Stimulated activated naive CD8-positive, alpha-beta T cell treated with anti-CD3 and anti-CD28 coated beads, Interleukin-15, Interleukin-2, amounts not matched to agents 100 U/mL and 50 U/mL, for 24 hours (primary cell): ENCODE data around the gene GRIN2D.

Experiments used
- ATAC-seq: fragments of 150-1000 bp; cut with Tn5 transposase; one replicate; pipeline ENCODE4 v1.10.0; 2021
- DNase-seq: peaks from one replicate; pipeline ENCODE4 v3.0.0; 2021

Gene GRIN2D

DNA sequence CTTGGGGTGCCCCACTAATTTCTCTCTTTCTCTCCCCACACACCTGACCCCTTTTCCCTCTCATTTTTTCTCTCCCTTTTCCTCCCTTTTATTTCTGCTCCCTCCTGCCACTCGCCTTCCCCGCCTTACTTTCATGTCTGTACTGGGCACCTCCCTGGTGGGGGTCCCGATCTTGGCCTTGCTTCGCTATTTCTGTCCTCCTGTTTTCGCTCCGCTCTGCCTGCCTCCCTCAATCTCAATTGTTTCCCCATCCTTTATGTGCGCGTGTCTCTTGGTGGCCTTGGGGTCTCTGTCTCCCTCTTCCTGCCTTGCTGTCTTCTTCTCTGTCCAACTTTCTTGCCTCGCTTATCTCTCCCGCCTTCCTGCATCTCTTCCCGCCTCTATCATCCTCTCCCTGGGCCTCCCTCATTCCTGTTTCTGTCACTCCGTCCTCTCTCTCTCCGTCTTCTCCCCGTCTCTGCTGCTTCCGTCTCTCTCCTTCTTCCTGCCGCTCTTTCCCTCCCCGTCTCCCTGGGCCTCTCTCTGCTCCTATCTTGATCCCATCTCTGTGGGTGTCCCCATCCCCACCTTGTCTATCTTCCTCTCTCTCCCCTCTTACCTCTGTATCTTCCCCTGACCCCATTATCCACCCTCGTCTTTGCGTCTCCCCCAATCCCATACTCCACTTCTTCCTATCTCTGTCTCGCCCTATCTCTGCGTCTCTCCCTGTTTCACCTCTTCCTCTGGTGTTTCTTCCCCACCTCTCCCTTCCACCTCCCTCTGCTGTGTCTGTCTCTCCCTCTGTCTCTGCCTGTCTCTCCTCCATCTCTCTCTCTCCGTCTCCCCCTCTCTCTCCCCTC lies 4.0 kb downstream of the GRIN2D start:
- DNase-seq (no peak), ATAC-seq (no peak)

DNA sequence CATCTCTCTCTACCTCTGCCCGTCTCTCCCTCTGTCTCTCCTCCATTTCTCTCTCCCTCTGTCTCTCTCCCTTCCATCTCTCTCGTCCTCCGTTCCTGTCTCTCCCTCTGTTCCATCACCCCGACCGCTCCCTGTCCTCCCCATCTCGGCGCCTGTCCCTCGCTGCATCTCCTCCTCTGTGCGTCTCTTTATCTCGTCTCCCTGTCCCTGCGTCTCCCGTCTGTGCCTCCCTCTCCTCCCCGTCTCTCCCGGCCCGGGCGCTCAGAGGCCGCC lies 4.6 kb downstream of the GRIN2D start:
- ATAC-seq: no peak
- DNase-seq: no peak

DNA sequence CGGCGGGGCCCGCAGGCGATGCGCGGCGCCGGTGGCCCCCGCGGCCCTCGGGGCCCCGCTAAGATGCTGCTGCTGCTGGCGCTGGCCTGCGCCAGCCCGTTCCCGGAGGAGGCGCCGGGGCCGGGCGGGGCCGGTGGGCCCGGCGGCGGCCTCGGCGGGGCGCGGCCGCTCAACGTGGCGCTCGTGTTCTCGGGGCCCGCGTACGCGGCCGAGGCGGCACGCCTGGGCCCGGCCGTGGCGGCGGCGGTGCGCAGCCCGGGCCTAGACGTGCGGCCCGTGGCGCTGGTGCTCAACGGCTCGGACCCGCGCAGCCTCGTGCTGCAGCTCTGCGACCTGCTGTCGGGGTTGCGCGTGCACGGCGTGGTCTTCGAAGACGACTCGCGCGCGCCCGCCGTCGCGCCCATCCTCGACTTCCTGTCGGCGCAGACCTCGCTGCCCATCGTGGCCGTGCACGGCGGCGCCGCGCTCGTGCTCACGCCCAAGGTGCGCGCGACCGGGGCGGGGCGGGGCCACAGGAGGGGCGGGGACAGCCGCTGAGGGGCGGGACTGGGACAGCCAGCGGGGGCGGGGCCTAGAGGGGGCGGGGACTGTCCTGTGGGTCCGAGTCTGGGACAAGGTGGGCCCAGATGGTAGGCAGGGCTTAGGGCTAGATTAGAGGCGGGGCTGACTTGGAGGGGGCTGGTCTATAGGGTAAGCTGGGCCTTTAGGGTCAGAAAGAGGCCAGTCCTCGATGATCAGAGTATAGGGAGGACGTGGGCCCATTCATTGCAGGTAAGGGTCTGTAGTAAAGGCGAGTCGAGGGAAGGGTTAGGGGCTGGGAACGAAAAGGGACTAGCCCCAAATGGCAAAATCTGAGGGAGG lies 5.1 kb downstream of the GRIN2D start:
- DNase-seq: peak; percentile 90
- peak; percentile 76 for ATAC-seq

DNA sequence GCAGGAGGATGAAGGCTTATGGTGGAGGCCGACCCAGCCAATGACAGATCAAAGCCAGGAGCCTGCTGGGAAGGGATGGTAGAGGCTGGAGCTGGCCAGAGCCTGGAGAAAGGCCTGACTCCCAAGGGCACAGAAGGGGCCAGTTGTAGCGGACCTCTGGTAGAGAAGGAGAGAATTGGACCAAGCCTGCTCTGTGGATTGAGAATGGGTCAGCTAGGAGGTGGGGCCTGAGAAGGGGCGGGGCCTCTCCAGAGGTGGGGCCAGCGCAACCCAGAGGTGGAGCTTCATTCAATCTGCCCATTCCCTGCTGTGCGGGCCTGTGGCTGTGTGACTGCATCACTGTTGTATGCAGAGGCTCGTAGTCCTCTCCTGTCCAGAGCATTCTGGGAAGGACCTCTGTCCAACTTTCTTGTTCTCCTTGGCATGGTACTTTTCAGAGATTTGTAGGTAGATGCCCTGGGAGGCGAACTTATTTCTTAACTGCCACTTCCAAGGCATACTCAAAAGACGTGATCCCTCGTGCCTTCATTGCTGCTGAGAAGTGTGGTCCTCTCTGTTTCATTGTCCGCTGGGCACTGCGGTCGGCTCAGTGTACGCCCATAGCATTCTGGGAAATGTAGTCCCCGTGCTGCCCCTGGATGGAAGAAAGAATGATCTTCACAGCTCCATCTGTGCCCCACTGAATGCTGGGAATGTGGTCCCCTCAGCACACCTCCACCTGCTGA lies 6.7 kb downstream of the GRIN2D start:
- DNase-seq: peak; percentile 42
- no peak for ATAC-seq

DNA sequence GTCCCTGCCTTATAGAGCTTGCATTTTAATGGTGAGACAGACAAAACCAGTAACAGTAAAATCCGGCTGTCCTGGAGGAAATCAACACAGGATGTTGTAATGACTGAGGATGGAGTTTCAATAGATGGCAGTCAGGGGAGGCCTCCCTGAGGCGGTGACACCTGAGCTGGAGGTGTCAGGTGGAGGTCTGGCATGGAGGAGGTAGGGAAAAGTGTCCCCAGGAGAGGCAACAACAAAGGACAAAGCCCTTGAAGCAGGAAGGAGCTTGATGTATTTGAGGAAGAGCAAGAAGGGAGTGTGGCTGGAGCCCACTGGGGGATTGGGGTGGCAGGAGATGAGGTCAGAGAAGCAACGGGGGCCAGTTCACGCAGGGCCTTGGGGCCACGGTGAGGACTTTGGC lies 7.8 kb downstream of the GRIN2D start:
- no peak for ATAC-seq
- DNase-seq: no peak

DNA sequence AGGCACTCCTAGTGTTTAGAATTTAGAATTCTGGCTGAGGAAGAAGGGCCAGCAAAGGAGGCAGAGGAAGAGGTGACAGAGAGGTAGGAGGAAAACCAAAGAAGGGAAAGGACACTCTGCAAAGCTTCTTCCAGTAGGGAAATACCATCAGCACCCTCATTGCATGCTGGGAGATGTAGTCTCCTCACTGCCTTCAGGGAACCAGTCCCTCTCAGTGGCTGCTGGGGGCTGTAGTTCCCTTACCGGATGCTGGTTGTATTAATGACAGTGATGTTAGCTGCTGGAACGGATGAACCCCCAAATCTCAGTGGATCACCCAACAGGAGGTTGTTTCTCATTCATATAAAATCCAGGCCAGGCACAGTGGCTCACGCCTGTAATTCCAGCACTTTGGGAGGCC lies 10.1 kb downstream of the GRIN2D start:
- ATAC-seq: peak; percentile 54
- DNase-seq: peak; percentile 54

DNA sequence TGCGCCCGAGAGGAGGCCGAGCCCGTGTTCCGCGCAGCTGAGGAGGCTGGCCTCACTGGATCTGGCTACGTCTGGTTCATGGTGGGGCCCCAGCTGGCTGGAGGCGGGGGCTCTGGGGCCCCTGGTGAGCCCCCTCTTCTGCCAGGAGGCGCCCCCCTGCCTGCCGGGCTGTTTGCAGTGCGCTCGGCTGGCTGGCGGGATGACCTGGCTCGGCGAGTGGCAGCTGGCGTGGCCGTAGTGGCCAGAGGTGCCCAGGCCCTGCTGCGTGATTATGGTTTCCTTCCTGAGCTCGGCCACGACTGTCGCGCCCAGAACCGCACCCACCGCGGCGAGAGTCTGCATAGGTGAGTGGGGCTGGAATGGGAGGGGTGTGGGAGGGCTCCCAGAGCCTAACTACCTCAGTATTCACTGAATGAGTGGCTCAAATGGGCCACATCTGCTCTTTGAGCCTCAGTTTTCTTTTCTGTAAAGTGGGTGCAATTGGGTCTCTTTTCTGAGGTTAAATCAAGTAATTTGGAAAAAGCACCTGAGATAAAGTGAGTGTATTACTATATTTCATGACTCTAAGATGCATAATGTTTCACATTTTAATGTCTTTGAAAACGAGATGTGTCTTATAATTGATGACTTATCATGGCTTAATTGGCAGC lies 11.7 kb downstream of the GRIN2D start:
- ATAC-seq (no peak), DNase-seq (no peak)

DNA sequence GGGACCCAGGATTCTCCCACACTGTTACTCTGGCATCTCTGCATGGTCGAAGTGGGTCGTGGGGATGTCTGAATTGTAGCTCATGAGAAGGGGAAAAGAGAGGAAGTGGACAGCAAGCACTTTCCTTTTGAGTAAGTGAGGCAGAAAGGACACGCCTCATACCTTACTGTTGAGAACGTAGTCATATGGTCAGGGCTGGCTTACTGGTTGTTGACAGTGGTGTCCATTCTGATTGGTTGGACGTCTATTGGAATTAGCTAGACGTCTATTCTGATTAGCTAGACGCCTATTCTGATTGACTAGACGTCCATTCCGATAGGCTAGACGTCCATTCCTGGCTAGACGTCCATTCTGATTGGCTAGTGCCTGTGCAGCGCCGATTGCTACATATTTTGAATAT lies 12.4 kb downstream of the GRIN2D start:
- ATAC-seq: no peak
- DNase-seq: no peak

DNA sequence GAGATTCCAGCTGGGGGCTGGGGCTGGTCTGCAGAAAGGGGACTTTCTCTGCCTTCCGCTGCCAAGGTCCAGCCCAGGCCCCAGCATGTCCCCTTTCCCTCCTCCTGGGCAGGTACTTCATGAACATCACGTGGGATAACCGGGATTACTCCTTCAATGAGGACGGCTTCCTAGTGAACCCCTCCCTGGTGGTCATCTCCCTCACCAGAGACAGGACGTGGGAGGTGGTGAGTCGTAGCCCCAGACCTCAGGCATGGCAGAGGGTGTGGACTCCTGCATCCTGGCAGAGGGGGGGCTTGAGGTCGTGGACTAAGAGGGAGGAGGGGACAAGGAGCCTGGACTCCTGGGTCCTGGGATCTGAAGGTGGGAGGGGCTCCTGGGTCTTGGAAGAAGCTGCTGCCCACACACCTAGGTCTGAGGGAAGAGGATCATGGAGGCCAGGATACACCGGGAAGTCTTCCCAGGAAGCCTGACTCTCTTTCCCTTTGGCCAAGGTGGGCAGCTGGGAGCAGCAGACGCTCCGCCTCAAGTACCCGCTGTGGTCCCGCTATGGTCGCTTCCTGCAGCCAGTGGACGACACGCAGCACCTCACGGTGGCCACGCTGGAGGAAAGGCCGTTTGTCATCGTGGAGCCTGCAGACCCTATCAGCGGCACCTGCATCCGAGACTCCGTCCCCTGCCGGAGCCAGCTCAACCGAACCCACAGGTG lies 20.6 kb downstream of the GRIN2D start:
- DNase-seq: no peak
- ATAC-seq: no peak

DNA sequence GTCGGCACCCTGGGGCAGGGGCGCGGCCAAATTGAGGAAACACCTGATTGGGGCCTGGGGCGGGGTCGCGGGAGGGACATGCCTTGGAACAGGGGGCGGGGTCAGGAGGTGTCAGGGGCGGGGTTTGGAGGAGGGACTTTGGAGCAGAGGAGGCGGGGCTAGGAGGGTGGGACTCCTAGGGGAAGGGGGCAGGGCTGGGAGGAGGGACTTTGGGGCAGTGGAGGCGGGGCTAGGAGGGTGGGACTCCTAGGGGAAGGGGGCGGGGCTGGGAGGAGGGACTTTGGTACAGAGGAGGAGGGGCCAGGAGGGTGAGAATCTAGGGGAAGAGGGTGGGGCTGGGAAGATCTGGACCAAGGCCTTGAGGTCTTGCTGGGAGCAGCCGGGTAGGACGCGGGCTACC lies 21.9 kb downstream of the GRIN2D start:
- DNase-seq (peak; percentile 81), ATAC-seq (peak; percentile 39)

DNA sequence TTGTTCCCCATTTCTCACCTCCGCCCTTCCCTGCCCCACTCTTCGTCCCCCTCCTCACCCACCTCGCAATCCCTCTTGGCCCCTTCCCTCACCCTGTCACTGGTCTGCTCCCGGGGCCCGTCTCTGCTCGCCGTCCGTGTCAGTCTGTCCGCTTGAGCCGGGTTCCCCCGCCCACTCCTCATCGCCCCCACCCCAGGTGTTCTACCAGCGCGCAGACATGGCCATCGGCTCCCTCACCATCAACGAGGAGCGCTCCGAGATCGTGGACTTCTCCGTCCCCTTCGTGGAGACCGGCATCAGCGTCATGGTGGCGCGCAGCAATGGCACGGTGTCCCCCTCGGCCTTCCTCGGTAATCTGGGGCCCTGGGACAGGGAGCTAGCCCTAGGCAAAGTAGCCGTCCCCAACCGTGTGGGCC lies 22.3 kb downstream of the GRIN2D start:
- no peak for DNase-seq
- ATAC-seq: no peak

DNA sequence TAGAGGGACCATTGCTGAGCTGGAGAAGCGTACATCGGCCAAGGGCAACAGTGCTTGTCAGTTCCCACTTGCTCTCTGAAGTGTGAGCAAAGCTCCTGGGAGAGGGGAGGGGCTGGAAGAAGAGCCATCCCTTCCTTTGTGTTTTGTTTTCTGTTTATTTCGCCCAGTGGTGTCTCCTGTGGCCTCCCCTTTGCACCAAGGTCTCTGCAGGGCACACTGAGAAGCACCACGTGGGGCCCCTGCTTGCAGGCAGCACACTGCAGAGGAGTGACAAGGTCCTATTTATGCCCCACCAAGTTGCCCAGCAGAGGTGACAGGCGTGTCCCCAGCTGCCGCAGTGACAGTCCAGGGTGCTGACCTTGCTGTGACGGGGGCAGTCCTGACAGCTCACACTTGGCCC lies 24.0 kb downstream of the GRIN2D start:
- no peak for DNase-seq
- no peak for ATAC-seq

DNA sequence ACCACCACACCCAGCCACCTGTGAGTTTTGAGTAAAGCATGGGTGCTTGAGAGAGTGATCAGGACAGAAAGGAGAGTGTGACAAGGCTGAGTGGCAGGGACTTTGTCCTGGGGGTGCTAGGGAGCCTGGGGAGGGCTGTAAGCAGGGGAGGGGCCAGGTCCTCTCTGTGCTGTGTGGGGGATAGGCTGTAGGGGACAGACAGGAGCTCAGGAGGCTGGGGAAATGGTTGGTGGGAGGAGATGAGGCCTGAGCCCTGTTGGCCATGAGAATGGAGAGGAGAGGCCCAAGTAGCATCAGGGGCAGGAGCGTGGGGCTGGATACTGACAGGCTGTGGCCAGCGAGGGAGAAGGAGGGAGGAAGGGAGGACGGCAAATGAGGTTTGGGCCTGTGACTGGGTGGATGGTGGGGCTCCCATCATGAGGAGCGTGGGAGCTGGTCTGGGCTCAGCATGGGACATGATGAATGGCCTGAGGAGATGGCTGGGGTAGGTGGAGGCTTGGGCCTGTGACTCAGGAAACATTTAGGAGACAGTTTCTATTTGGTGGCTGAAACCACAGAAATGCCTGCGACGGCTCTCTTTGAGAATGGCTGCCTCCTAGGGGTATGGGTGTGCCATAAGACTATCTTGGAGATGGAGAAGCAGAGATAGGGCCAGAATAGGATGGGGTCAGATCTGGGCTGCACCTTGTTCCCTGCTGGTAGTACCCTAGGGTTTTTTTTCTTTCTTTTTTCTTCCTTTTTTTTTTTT lies 25.0 kb downstream of the GRIN2D start:
- peak; percentile 39 for DNase-seq
- peak; percentile 53 for ATAC-seq

DNA sequence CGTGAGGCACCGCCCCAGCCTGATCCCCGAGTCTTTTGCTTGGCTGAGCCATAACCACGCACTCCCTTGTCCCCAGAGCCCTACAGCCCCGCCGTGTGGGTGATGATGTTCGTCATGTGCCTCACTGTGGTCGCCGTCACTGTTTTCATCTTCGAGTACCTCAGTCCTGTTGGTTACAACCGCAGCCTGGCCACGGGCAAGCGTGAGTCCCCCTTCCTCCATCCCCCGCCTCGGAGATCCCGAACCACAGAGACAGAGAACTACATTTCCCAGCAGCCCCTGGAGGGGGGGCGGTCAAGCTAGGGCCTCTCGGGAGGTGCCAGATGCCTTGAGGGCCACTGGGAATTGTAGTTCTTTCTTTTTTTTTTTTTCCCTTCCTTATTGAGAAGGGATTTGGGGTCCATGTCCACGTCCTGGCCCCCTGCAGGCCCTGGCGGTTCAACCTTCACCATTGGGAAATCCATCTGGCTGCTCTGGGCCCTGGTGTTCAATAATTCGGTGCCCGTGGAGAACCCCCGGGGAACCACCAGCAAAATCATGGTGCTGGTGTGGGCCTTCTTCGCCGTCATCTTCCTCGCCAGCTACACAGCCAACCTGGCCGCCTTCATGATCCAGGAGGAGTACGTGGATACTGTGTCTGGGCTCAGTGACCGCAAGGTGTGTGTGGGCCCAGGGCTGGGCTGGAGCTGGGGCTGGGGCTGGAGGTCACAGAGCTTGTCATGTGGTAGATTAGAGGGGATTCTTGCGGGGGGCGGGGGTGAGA lies 25.9 kb downstream of the GRIN2D start:
- ATAC-seq: peak; percentile 83
- peak; percentile 82 for DNase-seq

DNA sequence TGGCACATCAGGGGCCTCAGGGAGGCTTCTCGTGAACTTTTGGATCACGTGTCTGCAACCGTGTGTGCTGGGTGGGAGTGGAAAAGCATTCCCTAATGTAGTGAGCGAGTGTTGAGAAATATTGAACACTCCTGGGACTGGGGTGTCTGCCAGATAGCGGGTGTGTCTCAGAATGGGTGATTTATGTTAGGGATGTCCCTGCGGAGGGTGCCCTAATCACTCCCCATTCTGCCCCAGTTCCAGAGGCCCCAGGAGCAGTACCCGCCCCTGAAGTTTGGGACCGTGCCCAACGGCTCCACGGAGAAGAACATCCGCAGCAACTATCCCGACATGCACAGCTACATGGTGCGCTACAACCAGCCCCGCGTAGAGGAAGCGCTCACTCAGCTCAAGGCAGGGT lies 28.1 kb downstream of the GRIN2D start:
- DNase-seq: no peak
- ATAC-seq: no peak

DNA sequence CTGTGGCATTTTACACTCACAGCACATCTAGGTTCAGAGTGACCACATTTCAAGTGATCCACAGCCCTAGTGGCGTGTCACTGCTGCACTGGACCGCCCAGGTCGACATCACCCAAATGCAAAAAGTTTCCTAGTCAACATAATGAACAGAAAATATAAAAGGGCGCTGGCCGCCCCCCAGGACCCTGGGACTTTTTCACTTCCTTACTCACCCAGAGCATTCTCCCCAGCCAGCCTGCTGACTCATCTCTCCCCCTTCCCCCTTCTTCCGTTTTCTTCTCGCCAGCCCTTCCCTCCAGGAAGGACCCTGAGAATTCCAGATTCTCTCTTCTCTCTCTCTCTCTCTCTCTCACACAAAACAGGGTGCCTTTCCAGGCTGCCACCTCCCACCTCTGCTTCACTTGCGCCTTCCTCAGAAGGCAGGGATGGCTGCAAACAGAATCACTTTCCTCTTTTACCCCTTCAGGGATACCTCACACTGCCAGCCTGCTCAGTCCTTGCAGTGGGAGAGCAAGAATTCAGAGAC lies 31.3 kb downstream of the GRIN2D start:
- DNase-seq (no peak), ATAC-seq (peak; percentile 65)

DNA sequence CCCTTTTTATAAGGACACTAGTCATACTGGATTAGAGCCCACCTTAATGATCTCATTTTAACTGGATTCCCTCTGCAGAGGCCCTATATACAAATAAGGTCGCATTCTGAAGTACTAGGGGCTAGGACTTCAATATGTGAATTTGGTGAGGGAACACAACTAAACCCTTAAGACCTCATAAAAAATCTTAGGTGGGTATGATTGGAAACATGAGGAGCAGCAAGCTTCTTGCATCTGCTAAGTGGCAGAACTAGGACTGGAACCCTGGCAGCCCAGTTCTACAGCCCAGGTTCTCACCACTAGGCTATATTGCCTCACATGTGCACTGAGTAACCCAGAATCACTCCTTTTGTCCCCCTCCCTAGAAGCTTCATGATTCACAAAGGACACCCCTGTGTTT lies 35.2 kb downstream of the GRIN2D start:
- no peak for DNase-seq
- peak; percentile 23 for ATAC-seq

DNA sequence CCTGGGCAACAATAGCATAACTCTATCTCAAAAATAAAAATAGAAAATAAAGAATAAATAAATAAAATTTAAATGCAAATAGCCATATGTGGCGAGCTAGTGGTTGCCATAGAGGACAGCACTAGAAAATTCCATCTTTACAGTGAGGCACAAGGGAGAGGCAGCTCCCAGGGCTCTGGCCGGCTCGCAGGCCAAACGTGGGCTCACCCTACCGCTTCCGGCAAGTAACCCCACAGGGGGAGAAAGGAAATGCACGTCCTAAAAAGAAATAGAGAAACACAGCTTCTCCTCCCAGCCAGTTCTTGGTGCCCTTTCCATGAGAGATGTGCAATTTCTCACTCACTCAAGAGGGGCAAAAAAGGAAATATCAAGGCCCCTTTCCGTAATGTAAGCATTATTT lies 39.9 kb downstream of the GRIN2D start:
- DNase-seq: no peak
- ATAC-seq: no peak

DNA sequence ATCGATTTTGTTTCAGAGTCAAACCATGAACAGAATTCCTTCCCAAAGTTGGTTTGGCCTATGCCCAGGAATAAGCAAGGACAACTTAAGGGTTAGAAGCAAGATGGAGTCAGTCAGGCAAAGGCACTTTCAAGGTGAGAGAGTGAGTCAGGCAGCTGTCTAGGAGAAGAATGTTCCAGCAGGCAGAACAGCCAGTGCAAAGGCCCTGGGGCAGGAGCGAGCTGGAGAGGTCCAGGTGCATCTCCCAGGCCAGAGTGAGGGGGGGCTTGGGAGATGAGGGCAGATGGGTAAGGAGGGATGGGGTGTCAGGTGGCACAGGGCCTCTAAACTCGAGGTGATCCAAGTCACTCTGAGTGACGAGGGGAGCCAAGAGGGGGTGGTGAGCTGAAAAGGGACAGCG lies 43.1 kb downstream of the GRIN2D start:
- ATAC-seq (no peak), DNase-seq (no peak)
